HepG2 (cell line): Measurements from ENCODE around the gene METRN.

Source experiments
- ARNT ChIP-seq: fragments of 450-650 bp; IDR thresholded peaks from 2 replicates; pipeline ENCODE4 v1.6.1; 2017
- CREM ChIP-seq, 2 experiments: sonication (generic) in 1 of 2; formaldehyde crosslinking in 1 of 2; IDR thresholded peaks; 2 replicates each; pipeline versions ENCODE4 v1.4.0 to v1.6.1; 2016 to 2020; ENCODE audit warnings: antibody characterized with exemption in 1 of 2, mild to moderate bottlenecking in 1 of 2, missing genetic modification reagents in 1 of 2
- GABPA ChIP-seq, 2 experiments: IDR thresholded peaks; 2 replicates each; pipeline ENCODE4 v1.6.1; 2011 to 2016; ENCODE audit warnings: low read depth in 2 of 2, low read length in 1 of 2, missing biosample characterization in 1 of 2, missing genetic modification characterization in 1 of 2
- MTF1 ChIP-seq: sonication (generic); formaldehyde crosslinking; IDR thresholded peaks from 2 replicates; pipeline ENCODE4 v1.5.0; 2020; ENCODE audit warnings: missing genetic modification reagents
- NR1H2 ChIP-seq: sonication (generic); formaldehyde crosslinking; IDR thresholded peaks from 2 replicates; pipeline ENCODE4 v1.8.1; 2022; ENCODE audit warnings: low read depth, missing genetic modification reagents, borderline replicate concordance
- PHF20 ChIP-seq: sonication (generic); formaldehyde crosslinking; IDR thresholded peaks from 2 replicates; pipeline ENCODE4 v1.5.0; 2020; ENCODE audit warnings: mild to moderate bottlenecking, missing genetic modification reagents
- RFXAP ChIP-seq: sonication (generic); formaldehyde crosslinking; IDR thresholded peaks from 2 replicates; pipeline ENCODE4 v1.4.0; 2020; ENCODE audit warnings: missing genetic modification reagents, borderline replicate concordance
- ZNF180 ChIP-seq: sonication (generic); formaldehyde crosslinking; IDR thresholded peaks from 2 replicates; pipeline ENCODE4 v1.4.0; 2020; ENCODE audit warnings: low read depth, missing genetic modification reagents, borderline replicate concordance
- ZNF576 ChIP-seq: sonication (generic); formaldehyde crosslinking; IDR thresholded peaks from 2 replicates; pipeline ENCODE4 v1.4.0; 2020; ENCODE audit warnings: mild to moderate bottlenecking, missing genetic modification reagents

GRCh38 chr16:732332-732731, 17.4 kb downstream of the METRN start:
- no peak for TF ChIP-seq ZNF180 (CRISPR knock-in tag)
- no peak for TF ChIP-seq ZNF576
- no peak for TF ChIP-seq MTF1 (CRISPR knock-in tag)
- TF ChIP-seq RFXAP (CRISPR knock-in tag): no peak
- TF ChIP-seq GABPA (IDR thresholded peaks at IDR 0.05; ENCODE audit: low read depth, low read length): no peak
- TF ChIP-seq GABPA (CRISPR knock-in tag; IDR thresholded peaks at IDR 0.05; ENCODE audit: low read depth): no peak
- TF ChIP-seq CREM (IDR thresholded peaks at IDR 0.05): no peak
- TF ChIP-seq CREM (CRISPR knock-in tag; IDR thresholded peaks at IDR 0.05): no peak
- no peak for TF ChIP-seq NR1H2 (CRISPR knock-in tag)
- no peak for TF ChIP-seq PHF20 (CRISPR knock-in tag)
- no peak for TF ChIP-seq ARNT
